A549 (cell line): Measurements from ENCODE around the gene OLFML3. TPM values are rescaled to one million over a fixed set of nuclear protein-coding genes. Genes with fewer than 3 reads are reported as not detected.

ENCODE experiments used
- ATAC-seq, 2 experiments: fragments of 200-7000 bp in 1 of 2; fragments of >200 bp in 1 of 2; cut with Nextera tagmentation in 1 of 2; cut with Tn5 transposase in 1 of 2; 3 replicates each; pipeline versions ENCODE4 v1.8.0 to v1.9.1; 2018 to 2020; ENCODE audit warnings: mild to moderate bottlenecking in 1 of 2, moderate library complexity in 1 of 2
- CTCF ChIA-PET: fragments of 300-600 bp; sonication (Branson Sonifier 250); formaldehyde crosslinking; extraction: SDS; loops from one replicate; lab custom pipeline; 2021; ENCODE audit warnings: antibody characterized with exemption, inconsistent platforms; lab: Yijun Ruan, JAX
- POLR2A ChIA-PET: fragments of 350-600 bp; formaldehyde crosslinking; extraction: SDS; loops from one replicate; lab custom pipeline; 2021; ENCODE audit warnings: antibody characterized with exemption, inconsistent platforms; lab: Yijun Ruan, JAX
- DNase-seq, 2 experiments: peaks; one replicate each; pipeline versions ENCODE4 v3.0.0 to v3.0.0-alpha.2; 2011 to 2016; ENCODE audit warnings: low read depth in 1 of 2, low spot score in 1 of 2
- FAIRE-seq: peaks from 2 replicates; lab custom pipeline; 2011; peaks lifted over from hg19 to GRCh38; lab: Jason Lieb, UNC
- H3K27ac ChIP-seq, 2 experiments: fragments of >200 bp; sonication (Bioruptor Twin); formaldehyde crosslinking; 3 replicates each; pipeline ENCODE4 v1.5.1; 2016 to 2017
- H3K4me1 ChIP-seq: fragments of >200 bp; sonication (Bioruptor Twin); formaldehyde crosslinking; 3 replicates; pipeline ENCODE4 v1.6.1; 2016
- H3K4me2 ChIP-seq: fragments of >200 bp; sonication (Bioruptor Twin); formaldehyde crosslinking; 3 replicates; pipeline ENCODE4 v1.6.1; 2016
- H3K4me3 ChIP-seq: fragments of >200 bp; sonication (Bioruptor Twin); formaldehyde crosslinking; 3 replicates; pipeline ENCODE4 v1.5.1; 2016
- H3K9me3 ChIP-seq: fragments of >200 bp; sonication (Bioruptor Twin); formaldehyde crosslinking; 3 replicates; pipeline ENCODE4 v1.6.1; 2016
- ATOH8 ChIP-seq: fragments of 250-450 bp; sonication (Bioruptor Pico); IDR thresholded peaks from 2 replicates; pipeline ENCODE4 v1.5.0; 2020; ENCODE audit warnings: low read depth, mild to moderate bottlenecking, moderate library complexity
- BHLHE40 ChIP-seq: IDR thresholded peaks from 2 replicates; pipeline ENCODE4 v1.6.1; 2012; ENCODE audit warnings: low read depth, low read length, inconsistent platforms
- CTCF ChIP-seq: fragments of >200 bp; sonication (Bioruptor Twin); formaldehyde crosslinking; IDR thresholded peaks from 3 replicates; pipeline ENCODE4 v1.5.1; 2016
- EHMT2 ChIP-seq: fragments of 200-600 bp; sonication (generic); IDR thresholded peaks from 2 replicates; pipeline ENCODE4 v1.6.1; 2016; ENCODE audit warnings: antibody characterized with exemption, low read depth, mild to moderate bottlenecking, moderate library complexity
- FOSB ChIP-seq: fragments of 250-450 bp; sonication (Bioruptor Pico); IDR thresholded peaks from 2 replicates; pipeline ENCODE4 v1.5.0; 2020; ENCODE audit warnings: mild to moderate bottlenecking, moderate library complexity
- FOXS1 ChIP-seq: fragments of 250-450 bp; sonication (Bioruptor Pico); IDR thresholded peaks from 2 replicates; pipeline ENCODE4 v1.5.0; 2020; ENCODE audit warnings: mild to moderate bottlenecking, moderate library complexity
- HES2 ChIP-seq: fragments of >200 bp; sonication (Bioruptor Twin); formaldehyde crosslinking; IDR thresholded peaks from 2 replicates; pipeline ENCODE4 v1.6.1; 2016
- HMGXB4 ChIP-seq: fragments of 250-450 bp; sonication (Bioruptor Pico); IDR thresholded peaks from 2 replicates; pipeline ENCODE4 v1.5.0; 2021; ENCODE audit warnings: mild to moderate bottlenecking, moderate library complexity, borderline replicate concordance
- HOXB13 ChIP-seq: fragments of 250-450 bp; sonication (Bioruptor Pico); IDR thresholded peaks from 2 replicates; pipeline ENCODE4 v1.5.0; 2020; ENCODE audit warnings: low read depth, mild to moderate bottlenecking, moderate library complexity
- JUN ChIP-seq, 2 experiments: fragments of >200 bp; sonication (Bioruptor Twin); formaldehyde crosslinking; IDR thresholded peaks; 2 replicates in 1 of 2; 3 replicates in 1 of 2; pipeline ENCODE4 v1.6.1; 2016 to 2017
- JUNB ChIP-seq: fragments of >200 bp; sonication (Bioruptor Twin); formaldehyde crosslinking; IDR thresholded peaks from 2 replicates; pipeline ENCODE4 v1.6.1; 2016
- KDM5A ChIP-seq: fragments of 200-600 bp; sonication (generic); IDR thresholded peaks from 2 replicates; pipeline ENCODE4 v1.6.1; 2016; ENCODE audit warnings: antibody characterized with exemption, mild to moderate bottlenecking
- MAX ChIP-seq: IDR thresholded peaks from 2 replicates; pipeline ENCODE4 v1.6.1; 2012
- POLR2A ChIP-seq: IDR thresholded peaks from 2 replicates; pipeline ENCODE4 v1.6.1; 2012; ENCODE audit warnings: mild to moderate bottlenecking, low read length
- POLR2AphosphoS2 ChIP-seq: conservative IDR thresholded peaks from 2 replicates; pipeline ENCODE4 v1.6.1; 2012; ENCODE audit warnings: low read length, improper control_type of control experiment, inconsistent platforms
- RAD21 ChIP-seq, 2 experiments: fragments of >200 bp in 1 of 2; sonication (Bioruptor Twin) in 1 of 2; formaldehyde crosslinking in 1 of 2; IDR thresholded peaks in 1 of 2; conservative IDR thresholded peaks in 1 of 2; 2 replicates in 1 of 2; 3 replicates in 1 of 2; pipeline ENCODE4 v1.6.1; 2012 to 2018; ENCODE audit warnings: inconsistent platforms in 1 of 2
- RNF2 ChIP-seq: fragments of 200-600 bp; sonication (generic); IDR thresholded peaks from 2 replicates; pipeline ENCODE4 v1.6.1; 2016; ENCODE audit warnings: low read depth, mild to moderate bottlenecking, antibody characterized with exemption, moderate library complexity, borderline replicate concordance
- SMC3 ChIP-seq: fragments of >200 bp; sonication (Bioruptor Twin); formaldehyde crosslinking; IDR thresholded peaks from 3 replicates; pipeline ENCODE4 v1.6.1; 2018; ENCODE audit warnings: inconsistent platforms
- TFCP2L1 ChIP-seq: fragments of 250-450 bp; sonication (Bioruptor Pico); IDR thresholded peaks from 2 replicates; pipeline ENCODE4 v1.5.0; 2021; ENCODE audit warnings: mild to moderate bottlenecking
- TP53 ChIP-seq: fragments of 250-450 bp; sonication (Bioruptor Pico); IDR thresholded peaks from 2 replicates; pipeline ENCODE4 v1.5.0; 2021; ENCODE audit warnings: mild to moderate bottlenecking, moderate library complexity
- ZC3H11A ChIP-seq: fragments of 450-650 bp; IDR thresholded peaks from 2 replicates; pipeline ENCODE4 v1.6.1; 2014; ENCODE audit warnings: antibody characterized with exemption, mild to moderate bottlenecking
- WGBS: methylation state at CpG from one replicate; pipeline ENCODE4 v1.1.6; 2017; ENCODE audit errors: missing lambda C conversion rate; 5-methylcytosine and 5-hydroxymethylcytosine counted together
- polyA plus RNA-seq, 4 experiments: library from polyadenylated mRNA; depleted of rRNA in 3 of 4; stranded (reverse); fragments of >200 nt; fragmentation: RNase III in 1 of 4; extraction: RNeasy Plus Mini Kit Qiagen cat#74134 plus additional on column Dnase treatment in 1 of 4; gene quantifications; 2 replicates in 3 of 4; 3 replicates in 1 of 4; pipeline ENCODE4 v1.2.3, GENCODE V29; 2011 to 2017

OLFML3 gene
- polyA plus RNA-seq, 2 of the 4 experiments (the other 2 are of a cell fraction): 1.2 to 9.3 TPM

- FAIRE-seq (no peak), DNase-seq (no peak), ATAC-seq (no peak)
- Histone ChIP-seq H3K4me3 (no peak overlapping the region), H3K4me2 (no peak overlapping the region), H3K27ac (no peak overlapping the region), H3K9me3 (no peaks in the 10 kb centered on the region), H3K4me1 (peaks cover 11% of the 10 kb centered on the region; the same call in 2 of the 3 replicates)
- ChIA-PET POLR2A (no interaction called here), CTCF (interaction anchor here (0.8 to 2.4 kb wide), 4 partner anchors 9 to 298 kb away, joined by 3 to 7 read pairs (median 5); no protein-coding TSS in a partner anchor)
- no peak for TF ChIP-seq POLR2AphosphoS2
- no peak for TF ChIP-seq JUN (IDR thresholded peaks at IDR 0.05)
- TF ChIP-seq EHMT2: no peak
- TF ChIP-seq RNF2: no peak
- TF ChIP-seq RAD21 (conservative IDR thresholded peaks at IDR 0.05 in 1 of 2, IDR thresholded peaks at IDR 0.05 in 1 of 2): no peak
- no peak for TF ChIP-seq SMC3
- no peak for TF ChIP-seq HMGXB4
- no peak for TF ChIP-seq BHLHE40
- no peak for TF ChIP-seq ZC3H11A
- TF ChIP-seq FOSB (CRISPR knock-in tag): no peak
- no peak for TF ChIP-seq HOXB13 (CRISPR knock-in tag)
- no peak for TF ChIP-seq CTCF
- TF ChIP-seq JUNB: no peak
- TF ChIP-seq TP53: no peak
- no peak for TF ChIP-seq KDM5A
- TF ChIP-seq FOXS1 (CRISPR knock-in tag): no peak
- no peak for TF ChIP-seq HES2
- no peak for TF ChIP-seq TFCP2L1 (CRISPR knock-in tag)
- WGBS: 76% methylated on average over 4 of the region's 4 CpGs
Observed at GRCh38 chr1:113984710-113985109, 5.4 kb downstream of the OLFML3 start.

GRCh38 chr1:113986802-113987201, 7.5 kb downstream of the OLFML3 start:
- H3K4me3 ChIP-seq: no peak overlapping the region
- no peak overlapping the region for H3K27ac ChIP-seq
- WGBS: 67% methylated on average over 5 of the region's 6 CpGs
- no peak for FAIRE-seq
- no peaks in the 10 kb centered on the region for H3K9me3 ChIP-seq
- peaks cover 11% of the 10 kb centered on the region; the same call in 2 of the 3 replicates for H3K4me1 ChIP-seq
- H3K4me2 ChIP-seq: no peak overlapping the region
- TF ChIP-seq HMGXB4: no peak
- TF ChIP-seq ATOH8 (CRISPR knock-in tag): no peak
- TF ChIP-seq MAX: no peak
- TF ChIP-seq POLR2A: no peak
- ATAC-seq: no peak
- POLR2A ChIA-PET: no interaction called here
- CTCF ChIA-PET: interaction anchor here (1.2 kb wide), 1 partner anchor 8 kb away, joined by 3 read pairs; the partner anchor contains the start of gene OLFML3
- DNase-seq: no peak
